HFFc6 (cell line): ENCODE results near the gene IL1RL1. TPM values are rescaled to one million over a fixed set of nuclear protein-coding genes. Genes with fewer than 3 reads are reported as not detected.
"Not testable (repeated sequence)": the region's sequence is repeated elsewhere in the genome, so short reads cannot be mapped to it uniquely, and the experiment has no call there.

ENCODE experiments used
- DNase-seq: peaks from one replicate; pipeline ENCODE4 v3.0.0-alpha.2; 2018
- H3K27ac Mint-ChIP-seq: 2 replicates; pipeline ENCODE4 v1.8.0; 2020; ENCODE audit warnings: mild to moderate bottlenecking, mixed read lengths
- H3K27me3 Mint-ChIP-seq: 2 replicates; pipeline ENCODE4 v1.8.0; 2021; ENCODE audit warnings: mild to moderate bottlenecking, moderate library complexity, mixed read lengths; ENCODE audit not compliant: insufficient read depth
- H3K36me3 Mint-ChIP-seq: 2 replicates; pipeline ENCODE4 v1.8.0; 2021; ENCODE audit warnings: low read depth, mixed read lengths
- H3K4me1 Mint-ChIP-seq: 2 replicates; pipeline ENCODE4 v1.8.0; 2020; ENCODE audit warnings: low read depth, mixed read lengths
- H3K4me3 Mint-ChIP-seq: 2 replicates; pipeline ENCODE4 v1.8.0; 2020; ENCODE audit warnings: mild to moderate bottlenecking, moderate library complexity, mixed read lengths
- H3K9me3 Mint-ChIP-seq: 2 replicates; pipeline ENCODE4 v1.8.0; 2020; ENCODE audit warnings: mild to moderate bottlenecking, mixed read lengths
- CTCF ChIP-seq: fragments of 200-600 bp; sonication (generic); IDR thresholded peaks from 2 replicates; pipeline ENCODE4 v1.5.0; 2021; ENCODE audit warnings: antibody characterized with exemption, mild to moderate bottlenecking
- total RNA-seq, 6 experiments: library from RNA; stranded (reverse); fragmentation: NEBNext Ultra II Directional; extraction: Animal tissue kit (Norgen Biotek cat#: 25700); gene quantifications; 2 replicates in 1 of 6; 3 replicates in 5 of 6; pipeline ENCODE4 v1.2.3, GENCODE V29; 2021

IL1RL1 gene
- total RNA-seq, 6 experiments from 2014 or later, result not detected

GRCh38 chr2:102318437-102318836 lies 7.1 kb downstream of the IL1RL1 start:
- TF ChIP-seq CTCF, result no peak

GRCh38 chr2:102321941-102322719 lies 10.8 kb downstream of the IL1RL1 start:
- Mint-ChIP-seq H3K9me3 (no peaks in the 10 kb centered on the region), H3K27ac (no peak overlapping the region), H3K4me1 (no peaks in the 10 kb centered on the region), H3K36me3 (no peaks in the 10 kb centered on the region), H3K4me3 (no peak overlapping the region), H3K27me3 (peaks cover 2% of the 10 kb centered on the region; the same call in 1 of the 2 replicates)
- no peak for TF ChIP-seq CTCF
- DNase-seq, result no peak

More at GRCh38 chr2:102318437-102318836, 7.1 kb downstream of the IL1RL1 start:
- Mint-ChIP-seq H3K36me3 (no peaks in the 10 kb centered on the region), H3K27ac (no peak overlapping the region), H3K4me1 (peaks cover 2% of the 10 kb centered on the region), H3K27me3 (peaks cover 19% of the 10 kb centered on the region), H3K9me3 (no peaks in the 10 kb centered on the region), H3K4me3 (no peak overlapping the region)
- no peak for DNase-seq

- not testable (repeated sequence) for H3K27ac Mint-ChIP-seq, H3K27me3 Mint-ChIP-seq, H3K4me1 Mint-ChIP-seq, H3K4me3 Mint-ChIP-seq, H3K9me3 Mint-ChIP-seq, DNase-seq, H3K36me3 Mint-ChIP-seq
Observed at GRCh38 chr2:102324914-102325313, 13.6 kb downstream of the IL1RL1 start.

GRCh38 chr2:102331311-102331980 lies 20.1 kb downstream of the IL1RL1 start:
- no peak overlapping the region for H3K4me3 Mint-ChIP-seq
- no peaks in the 10 kb centered on the region for H3K4me1 Mint-ChIP-seq
- TF ChIP-seq CTCF, result no peak
- no peaks in the 10 kb centered on the region for H3K9me3 Mint-ChIP-seq
- H3K36me3 Mint-ChIP-seq, result no peaks in the 10 kb centered on the region
- no peak for DNase-seq
- peaks cover 8% of the 10 kb centered on the region; the same call in 1 of the 2 replicates for H3K27me3 Mint-ChIP-seq
- H3K27ac Mint-ChIP-seq, result no peak overlapping the region

GRCh38 chr2:102334486-102334885 lies 23.1 kb downstream of the IL1RL1 start:
- no peaks in the 10 kb centered on the region for H3K4me1 Mint-ChIP-seq
- no peaks in the 10 kb centered on the region for H3K36me3 Mint-ChIP-seq
- no peak for DNase-seq
- H3K4me3 Mint-ChIP-seq, result no peak overlapping the region
- H3K27me3 Mint-ChIP-seq, result peaks cover 6% of the 10 kb centered on the region; the same call in 1 of the 2 replicates
- no peak overlapping the region for H3K27ac Mint-ChIP-seq
- H3K9me3 Mint-ChIP-seq, result no peaks in the 10 kb centered on the region
- no peak for TF ChIP-seq CTCF

GRCh38 chr2:102335871-102336366 lies 24.6 kb downstream of the IL1RL1 start:
- H3K36me3 Mint-ChIP-seq, result no peaks in the 10 kb centered on the region
- no peak for DNase-seq
- H3K27ac Mint-ChIP-seq, result no peak overlapping the region
- no peaks in the 10 kb centered on the region for H3K9me3 Mint-ChIP-seq
- H3K27me3 Mint-ChIP-seq, result peaks cover 6% of the 10 kb centered on the region; the same call in 1 of the 2 replicates
- TF ChIP-seq CTCF, result no peak
- no peak overlapping the region for H3K4me3 Mint-ChIP-seq
- no peaks in the 10 kb centered on the region for H3K4me1 Mint-ChIP-seq
